IMR-90 (cell line): ENCODE data around the gene OR2V2. TPM values are rescaled to one million over a fixed set of nuclear protein-coding genes. Genes with fewer than 3 reads are reported as not detected.
"Not testable (repeated sequence)": the region's sequence is repeated elsewhere in the genome, so short reads cannot be mapped to it uniquely, and the experiment has no call there.

Experiments
- ATAC-seq: fragments of 200-7000 bp; cut with Tn5 transposase; 2 replicates; pipeline ENCODE4 v1.9.1; 2020; ENCODE audit warnings: low read depth, mild to moderate bottlenecking, moderate library complexity
- BruUV-seq: library from RNA; stranded (reverse); fragments of 400-500 nt; replicated peaks from 2 replicates; lab custom pipeline; 2021; lab: Mats Ljungman, UMichigan
- CTCF ChIA-PET: fragments of 300-600 bp; formaldehyde crosslinking; extraction: SDS; loops from one replicate; lab custom pipeline; 2021; ENCODE audit warnings: antibody characterized with exemption; lab: Yijun Ruan, JAX
- POLR2A ChIA-PET: fragments of 300-600 bp; sonication (Branson Sonifier 250); formaldehyde crosslinking; loops from one replicate; lab custom pipeline; 2022; ENCODE audit warnings: antibody characterized with exemption; ENCODE audit not compliant: unreplicated experiment; lab: Charles Lee
- DNase-seq: peaks from one replicate; pipeline ENCODE4 v3.0.0; 2013
- H2AFZ ChIP-seq: replicated peaks from 2 replicates; pipeline ENCODE3; 2013; ENCODE audit warnings: low read length, mild to moderate bottlenecking; ENCODE audit not compliant: poor library complexity
- H2AK5ac ChIP-seq: 2 replicates; pipeline ENCODE4 v1.6.1; 2013; ENCODE audit warnings: low read depth, low read length, inconsistent platforms
- H2AK9ac ChIP-seq: replicated peaks from 2 replicates; pipeline ENCODE3; 2013; ENCODE audit warnings: mild to moderate bottlenecking, low read depth, low read length, moderate library complexity; ENCODE audit not compliant: poor library complexity
- H2BK120ac ChIP-seq: 2 replicates; pipeline ENCODE4 v1.6.1; 2013; ENCODE audit warnings: low read depth, low read length, inconsistent platforms
- H2BK15ac ChIP-seq: 3 replicates; pipeline ENCODE4 v1.6.1; 2013; ENCODE audit warnings: low read depth, low read length, inconsistent platforms
- H2BK20ac ChIP-seq: 2 replicates; pipeline ENCODE4 v1.6.1; 2013; ENCODE audit warnings: low read depth, mild to moderate bottlenecking, inconsistent platforms, low read length, moderate library complexity
- H2BK5ac ChIP-seq: 2 replicates; pipeline ENCODE4 v1.6.1; 2013; ENCODE audit warnings: mild to moderate bottlenecking, low read depth, low read length, inconsistent platforms; ENCODE audit not compliant: poor library complexity, severe bottlenecking
- H3K14ac ChIP-seq: replicated peaks from 2 replicates; pipeline ENCODE4 v1.6.1; 2013; ENCODE audit warnings: low read depth, low read length, inconsistent platforms
- H3K18ac ChIP-seq: 2 replicates; pipeline ENCODE4 v1.6.1; 2013; ENCODE audit warnings: low read depth, low read length, control low read depth
- H3K23ac ChIP-seq: 2 replicates; pipeline ENCODE4 v1.6.1; 2013; ENCODE audit warnings: low read depth, low read length, inconsistent platforms
- H3K27ac ChIP-seq: 2 replicates; pipeline ENCODE4 v1.5.1; 2013; ENCODE audit warnings: mild to moderate bottlenecking, control low read depth, low read length; ENCODE audit not compliant: insufficient read depth
- H3K27me3 ChIP-seq: 2 replicates; pipeline ENCODE4 v1.6.1; 2013; ENCODE audit warnings: low read length; ENCODE audit not compliant: control insufficient read depth, insufficient read depth
- H3K36me3 ChIP-seq: 2 replicates; pipeline ENCODE4 v1.6.1; 2013; ENCODE audit warnings: low read length, mixed read lengths; ENCODE audit not compliant: control insufficient read depth, insufficient read depth
- H3K4ac ChIP-seq: 2 replicates; pipeline ENCODE4 v1.6.1; 2013; ENCODE audit warnings: low read depth, low read length, inconsistent platforms
- H3K4me1 ChIP-seq: 2 replicates; pipeline ENCODE4 v1.6.1; 2013; ENCODE audit warnings: low read length, mixed read lengths; ENCODE audit not compliant: control insufficient read depth, insufficient read depth
- H3K4me2 ChIP-seq: 2 replicates; pipeline ENCODE4 v1.6.1; 2013; ENCODE audit warnings: low read depth, mild to moderate bottlenecking, control low read depth, low read length, moderate library complexity
- H3K4me3 ChIP-seq: 2 replicates; pipeline ENCODE4 v1.5.1; 2013; ENCODE audit warnings: low read depth, mild to moderate bottlenecking, control low read depth, low read length, moderate library complexity; ENCODE audit not compliant: insufficient read depth
- H3K56ac ChIP-seq: 2 replicates; pipeline ENCODE4 v1.6.1; 2013; ENCODE audit warnings: low read length, inconsistent platforms; ENCODE audit not compliant: insufficient read depth; ENCODE audit errors: extremely low read depth
- H3K79me1 ChIP-seq, 2 experiments: 2 replicates each; pipeline ENCODE4 v1.6.1; 2013; ENCODE audit warnings: low read length in 2 of 2, inconsistent platforms in 1 of 2, low read depth in 1 of 2
- H3K9ac ChIP-seq: 2 replicates; pipeline ENCODE4 v1.6.1; 2013; ENCODE audit warnings: low read depth, low read length, control low read depth
- H3K9me1 ChIP-seq: 2 replicates; pipeline ENCODE4 v1.6.1; 2013; ENCODE audit warnings: low read length, inconsistent platforms; ENCODE audit not compliant: insufficient read depth
- H3K9me3 ChIP-seq: 2 replicates; pipeline ENCODE4 v1.6.1; 2013; ENCODE audit warnings: low read length; ENCODE audit not compliant: control insufficient read depth, insufficient read depth
- H4K20me1 ChIP-seq: 2 replicates; pipeline ENCODE4 v1.6.1; 2013; ENCODE audit warnings: low read length, inconsistent platforms; ENCODE audit not compliant: insufficient read depth
- H4K5ac ChIP-seq: 2 replicates; pipeline ENCODE4 v1.6.1; 2013; ENCODE audit warnings: mild to moderate bottlenecking, low read depth, low read length, control low read depth
- H4K8ac ChIP-seq, 2 experiments: 2 replicates each; pipeline ENCODE4 v1.6.1; 2013; ENCODE audit warnings: low read depth in 2 of 2, low read length in 2 of 2, control low read depth in 1 of 2, inconsistent platforms in 1 of 2
- H4K91ac ChIP-seq: 2 replicates; pipeline ENCODE4 v1.6.1; 2013; ENCODE audit warnings: low read depth, low read length, inconsistent platforms; ENCODE audit not compliant: insufficient read depth
- BHLHE40 ChIP-seq: fragments of 150-350 bp; IDR thresholded peaks from 2 replicates; pipeline ENCODE4 v1.6.1; 2016; ENCODE audit warnings: mild to moderate bottlenecking, low read depth, low read length
- FOS ChIP-seq: fragments of 150-350 bp; IDR thresholded peaks from 2 replicates; pipeline ENCODE4 v1.6.1; 2016; ENCODE audit warnings: low read depth, low read length
- WGBS, 2 experiments: methylation state at CpG; one replicate each; pipeline versions ENCODE4 v1.1.5 to v1.1.7; 2013; ENCODE audit warnings: missing lambda C conversion rate in 2 of 2; ENCODE audit not compliant: insufficient read length in 1 of 2; ENCODE audit errors: extremely low coverage in 2 of 2; 5-methylcytosine and 5-hydroxymethylcytosine counted together
- dilution Hi-C: fragments of 300-500 bp; cut with HindIII; formaldehyde crosslinking; loops from one replicate; pipeline ENCODE4 v1.14.3; 2018; ENCODE audit warnings: low sequenced_read_pairs; ENCODE audit not compliant: unreplicated experiment
- in situ Hi-C: fragments of 300-500 bp; cut with MboI; formaldehyde crosslinking; loops from 3 replicates; pipeline ENCODE4 v1.14.3; 2019; ENCODE audit warnings: low sequenced_read_pairs, inconsistent platforms, mixed read lengths
- intact Hi-C: fragments of 100-400 bp; cut with micrococcal nuclease; formaldehyde crosslinking; loops from 2 replicates; pipeline ENCODE4 v1.10.0; 2022
- polyA plus RNA-seq, 3 experiments: library from polyadenylated mRNA; depleted of rRNA; stranded (reverse); fragments of >200 nt; gene quantifications; 2 replicates each; pipeline ENCODE4 v1.2.3, GENCODE V29; 2012; ENCODE audit warnings: low replicate concordance in 1 of 3
- total RNA-seq: library from RNA; depleted of rRNA; stranded (reverse); fragments of >200 nt; gene quantifications from 2 replicates; pipeline ENCODE4 v1.2.3, GENCODE V29; 2012

OR2V2 gene
- total and polyA plus RNA-seq, 2 of the 4 experiments (the other 2 are of a cell fraction) = not detected

DNA sequence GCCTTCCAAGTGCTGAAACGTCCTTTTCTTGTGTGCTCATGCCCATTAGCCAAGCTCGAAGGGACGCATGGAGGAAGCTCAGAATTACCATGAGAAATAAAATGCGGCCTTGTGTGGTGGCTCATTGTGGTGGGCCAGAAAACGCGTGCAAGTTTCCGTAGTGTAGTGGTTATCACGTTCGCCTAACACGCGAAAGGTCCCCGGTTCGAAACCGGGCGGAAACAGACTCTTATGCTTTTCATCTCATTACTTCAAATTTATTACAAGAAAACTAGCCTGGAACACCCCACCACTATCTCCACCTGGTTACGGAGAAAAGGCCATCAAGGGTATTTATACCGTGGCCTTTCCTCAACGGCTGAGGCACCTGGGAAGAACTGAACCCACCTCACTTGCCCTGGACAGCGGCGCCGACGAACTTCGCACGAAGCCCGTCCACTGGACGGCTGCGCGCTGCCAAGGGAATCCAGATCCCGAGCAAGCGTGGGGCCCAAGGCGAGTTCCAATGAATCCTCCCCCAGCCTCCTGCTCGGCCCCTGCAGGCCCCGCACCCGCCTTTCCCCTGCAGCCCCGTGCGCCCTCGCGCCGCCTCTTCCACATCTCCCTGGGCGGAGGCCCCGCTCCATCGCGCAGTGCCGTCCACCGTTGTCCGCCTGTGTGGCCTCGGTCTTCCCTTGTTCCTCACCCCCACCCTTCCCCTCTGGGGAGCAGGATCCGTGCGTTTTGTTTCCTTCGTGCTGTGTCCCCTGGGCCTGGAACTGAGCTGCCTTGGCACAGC lies 22.3 kb downstream of the OR2V2 start:
- H3K4me1 ChIP-seq, H3K9ac ChIP-seq, POLR2A ChIA-PET, H2AK5ac ChIP-seq, H4K8ac ChIP-seq, H2BK5ac ChIP-seq, H4K5ac ChIP-seq, in situ Hi-C loops, H3K27me3 ChIP-seq, H3K18ac ChIP-seq, H3K9me1 ChIP-seq, H3K27ac ChIP-seq, H3K79me1 ChIP-seq, H4K91ac ChIP-seq, H3K56ac ChIP-seq, H3K14ac ChIP-seq, H3K9me3 ChIP-seq, H4K20me1 ChIP-seq, H2BK20ac ChIP-seq, H2BK15ac ChIP-seq, H2BK120ac ChIP-seq, H3K36me3 ChIP-seq, H3K23ac ChIP-seq, CTCF ChIA-PET, dilution Hi-C loops, intact Hi-C loops, H3K4ac ChIP-seq: not testable (repeated sequence)
- ATAC-seq (peak; percentile 82), DNase-seq (peak; percentile 81)
- H3K4me2 ChIP-seq = peak overlapping the region; percentile 77
- 1% methylated on average over 18 of the region's 50 CpGs; no CpG with 5 or more reads in 1 of the 2 experiments for WGBS, 2 experiments
- H3K4me3 ChIP-seq = peak overlapping the region; percentile 31; the same call in 1 of the 2 replicates
- peak overlapping the region; percentile 6 for H2AK9ac ChIP-seq
- TF ChIP-seq BHLHE40 (peak; percentile 68), FOS (peak; percentile 49; the same call in 1 of the 2 replicates)
- peak overlapping the region; percentile 79 for H2AFZ ChIP-seq
- BruUV-seq = TSS peak; percentile 99
